Stimulated activated CD4-positive, alpha-beta T cell treated with anti-CD3 and anti-CD28 coated beads, TNF-alpha, amount 100 ng/mL, for 24 hours (primary cell): ENCODE measurements around the gene GASK1A.
A peak's percentile ranks its signal among the peaks of the same experiment; 100 is the strongest.

Source experiments
- DNase-seq, 3 experiments: peaks; one replicate each; pipeline ENCODE4 v3.0.0-alpha.2; 2020; ENCODE audit warnings: low read depth in 3 of 3

Gene GASK1A

GRCh38 chr3:43013743-43014155, 34.6 kb downstream of the GASK1A start:
- no peak for DNase-seq

GRCh38 chr3:43014241-43014640, 35.1 kb downstream of the GASK1A start:
- DNase-seq: no peak

GRCh38 chr3:43014956-43015355, 35.8 kb downstream of the GASK1A start:
- DNase-seq: no peak

GRCh38 chr3:43015572-43015971, 36.5 kb downstream of the GASK1A start:
- DNase-seq: no peak

- no peak for DNase-seq
Observed at GRCh38 chr3:43015991-43016865, 37.1 kb downstream of the GASK1A start.

- DNase-seq: no peak
Observed at GRCh38 chr3:43017004-43017403, 37.9 kb downstream of the GASK1A start.

GRCh38 chr3:43017593-43018195, 38.6 kb downstream of the GASK1A start:
- DNase-seq: no peak

GRCh38 chr3:43018246-43018645, 39.1 kb downstream of the GASK1A start:
- no peak for DNase-seq

- DNase-seq: no peak
Observed at GRCh38 chr3:43019006-43019809, 40.1 kb downstream of the GASK1A start.

GRCh38 chr3:43019826-43020225, 40.7 kb downstream of the GASK1A start:
- no peak for DNase-seq

- no peak for DNase-seq
Observed at GRCh38 chr3:43021186-43021585, 42.1 kb downstream of the GASK1A start.

- DNase-seq: no peak
Observed at GRCh38 chr3:43022121-43022520, 43.0 kb downstream of the GASK1A start.

- no peak for DNase-seq
Observed at GRCh38 chr3:43023066-43023465, 44.0 kb downstream of the GASK1A start.

GRCh38 chr3:43023746-43024145, 44.6 kb downstream of the GASK1A start:
- DNase-seq: no peak

GRCh38 chr3:43024181-43024885, 45.2 kb downstream of the GASK1A start:
- peak in 1 of 3 experiments; percentile 33 for DNase-seq

- DNase-seq: no peak
Observed at GRCh38 chr3:43025423-43025822, 46.3 kb downstream of the GASK1A start.

- DNase-seq: no peak
Observed at GRCh38 chr3:43028001-43028400, 48.9 kb downstream of the GASK1A start.

GRCh38 chr3:43028678-43029490, 49.8 kb downstream of the GASK1A start:
- no peak for DNase-seq

- DNase-seq: no peak
Observed at GRCh38 chr3:43030162-43030935, 51.2 kb downstream of the GASK1A start.

GRCh38 chr3:43031485-43031884, 52.4 kb downstream of the GASK1A start:
- DNase-seq: no peak
